Loucy (cell line): Measurements from ENCODE around the gene ZNF165.
"Not testable (repeated sequence)": the region's sequence is repeated elsewhere in the genome, so short reads cannot be mapped to it uniquely, and the experiment has no call there.

ENCODE experiments used
- CTCF ChIP-seq: fragments of 200-600 bp; sonication (generic); conservative IDR thresholded peaks from 2 replicates; pipeline ENCODE4 v1.5.1; 2014; ENCODE audit warnings: mild to moderate bottlenecking, antibody characterized with exemption, low read length
- EZH2phosphoT487 ChIP-seq: fragments of 200-600 bp; IDR thresholded peaks from 2 replicates; pipeline ENCODE4 v1.6.1; 2018; ENCODE audit warnings: antibody characterized with exemption, mild to moderate bottlenecking, moderate library complexity, borderline replicate concordance

- TF ChIP-seq CTCF, EZH2phosphoT487: not testable (repeated sequence)
These were observed at the start of gene ZNF165 for GRCh38 chr6:28080381-28080630.
